Heart right ventricle (tissue), 16 donors: ENCODE data around the gene CHN2. TPM values are rescaled to one million over a fixed set of nuclear protein-coding genes. Genes with fewer than 3 reads are reported as not detected.

Experiments used
- ATAC-seq, 8 donors: fragments of 200-7000 bp; cut with Tn5 transposase; one replicate each; pipeline ENCODE4 v1.9.1; 2020; ENCODE audit warnings: mild to moderate bottlenecking in 8 of 8, moderate library complexity in 8 of 8, moderate number of reproducible peaks in 1 of 8
- DNase-seq, 2 donors: peaks; one replicate each; pipeline ENCODE4 v3.0.0-alpha.2; 2020
- H3K27ac ChIP-seq, 10 donors: fragments of 200-600 bp; sonication (generic) in 2 of 10; one replicate each; pipeline versions ENCODE4 v1.5.0 to v1.8.0; 2020 to 2022; ENCODE audit warnings: mild to moderate bottlenecking in 3 of 10
- H3K27me3 ChIP-seq, 7 donors: fragments of 200-600 bp; one replicate each; pipeline ENCODE4 v1.8.0; 2021 to 2022; ENCODE audit warnings: mild to moderate bottlenecking in 2 of 7
- H3K36me3 ChIP-seq, 9 donors: fragments of 200-600 bp; sonication (generic) in 1 of 9; one replicate each; pipeline versions ENCODE4 v1.5.0 to v1.8.0; 2020 to 2022; ENCODE audit warnings: mild to moderate bottlenecking in 2 of 9
- H3K4me1 ChIP-seq, 9 donors: fragments of 200-600 bp; sonication (generic) in 1 of 9; one replicate each; pipeline versions ENCODE4 v1.5.0 to v1.8.0; 2020 to 2022; ENCODE audit warnings: mild to moderate bottlenecking in 4 of 9
- H3K4me3 ChIP-seq, 10 donors: fragments of 200-600 bp; sonication (generic) in 2 of 10; one replicate each; pipeline versions ENCODE4 v1.5.0 to v1.8.0; 2020 to 2022; ENCODE audit warnings: mild to moderate bottlenecking in 7 of 10, moderate library complexity in 2 of 10
- H3K9me3 ChIP-seq, 11 donors: fragments of 200-600 bp in 10 of 11; sonication (generic) in 2 of 11; one replicate each; pipeline versions ENCODE4 v1.5.0 to v1.8.0; 2013 to 2022; ENCODE audit warnings: mild to moderate bottlenecking in 2 of 11, control low read depth in 1 of 11, moderate library complexity in 1 of 11
- WGBS, 2 donors: extraction: QIAGEN DNeasy Blood & Tissue Kit; methylation state at CpG; one replicate each; pipeline ENCODE4 v1.1.7; 2013; ENCODE audit warnings: inconsistent platforms in 1 of 2; 5-methylcytosine and 5-hydroxymethylcytosine counted together
- intact Hi-C, 10 donors: fragments of 100-400 bp; cut with DNase I; formaldehyde crosslinking; loops; one replicate each; pipeline versions ENCODE4 v1.11.1 to v1.14.2; 2022
- polyA plus RNA-seq, 2 donors: library from polyadenylated mRNA; stranded (reverse); fragments of 200-250 nt; gene quantifications; one replicate each; pipeline ENCODE4 v1.2.3, GENCODE V29; 2013
- total RNA-seq, 10 donors: library from RNA; stranded (reverse); fragmentation: NEBNext Ultra II Directional in 3 of 10; extraction: Animal tissue kit (Norgen Biotek cat#: 25700) in 3 of 10; gene quantifications; one replicate each; pipeline versions ENCODE4 v1.2.1 to v1.2.4, GENCODE V29; 2021 to 2023
- TF ChIP-seq, protein P1 (sequence below), 9 donors: fragments of 200-600 bp; sonication (generic) in 2 of 9; IDR thresholded peaks; one replicate each; pipeline versions ENCODE4 v1.5.0 to v1.8.0; 2021 to 2022; ENCODE audit warnings: antibody characterized with exemption in 9 of 9, mild to moderate bottlenecking in 5 of 9, moderate library complexity in 1 of 9
- donor health status: Arrhythmogenic right ventricular cardiomyopathy.
- donor health status: ischemic (EF 13 %, LVEDD 7.1; RV severe dilation, severe dysfunction).
- donor health status: healthy with polysubstance abuse.
- donor health status: DM: no; HTN: yes; CAD: no.
- donor health status: DM: no; HTN: no; CAD: no.
- donor health status: ischemic (EF 25% LVEDD 6.9; RV normal size, moderate dysfunction).
- donor health status: ischemic (EF 25% LVEDD 5.7; RV mildly dilated, moderate dysfunction).
- donor health status: healthy.
- donor health status: DM: yes; HTN: yes; CAD: no.
- donor health status: Ischemic cardiomyopathy.
- donor health status: ischemic (EF 35%, LVEDD 5.7; RV mildly dilated, moderate dysfunction).
- donor health status: nonischemic (EF 11% LVEDD 7.7; RV severe dilation, severe dysfunction).
- donor health status: DM: yes; HTN: yes; CAD: no.
- donor health status: PGD.
- donor health status: ischemic (EF 29% LVEDD 5.4; RV normal size, mild dysfunction).
- donor health status: nonischemic (EF 23%, LVEDD 6.1; RV moderate dilation, normal function).

CHN2 gene
- total and polyA plus RNA-seq, 12 donors, result 5.9 to 54.9 (median 22.6) TPM

DNA sequence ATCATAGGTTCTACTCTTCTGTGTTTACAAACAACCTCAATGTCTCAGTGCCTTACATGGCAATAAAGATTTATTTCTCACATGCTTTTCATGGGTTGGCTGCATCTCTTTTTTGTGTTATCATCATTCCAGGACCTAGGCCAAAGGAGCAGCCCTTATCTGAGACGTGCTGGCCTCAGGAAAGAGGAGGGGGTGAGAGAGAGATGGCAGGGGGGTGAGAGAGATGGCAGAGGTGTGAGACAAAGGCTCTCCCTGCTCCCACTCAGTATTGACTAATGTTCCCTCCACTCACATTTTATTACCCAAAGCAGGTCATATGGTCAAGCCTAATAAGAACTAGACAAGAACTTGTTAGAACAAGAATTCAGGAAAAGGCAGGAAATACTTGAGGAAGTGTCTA lies 249.0 kb downstream of the CHN2 start:
- Histone ChIP-seq H3K36me3 (no peaks in the 10 kb centered on the region), H3K9me3 (no peaks in the 10 kb centered on the region), H3K4me3 (no peak overlapping the region), H3K27me3 (no peaks in the 10 kb centered on the region), H3K4me1 (peaks cover 0 to 28% (median 3%) of the 10 kb centered on the region in 9 donors), H3K27ac (no peak overlapping the region)
- WGBS, 2 donors, result 35 to 43% methylated on average over 1 of the region's 1 CpG
- no peak for DNase-seq
- TF ChIP-seq, protein P1, sequence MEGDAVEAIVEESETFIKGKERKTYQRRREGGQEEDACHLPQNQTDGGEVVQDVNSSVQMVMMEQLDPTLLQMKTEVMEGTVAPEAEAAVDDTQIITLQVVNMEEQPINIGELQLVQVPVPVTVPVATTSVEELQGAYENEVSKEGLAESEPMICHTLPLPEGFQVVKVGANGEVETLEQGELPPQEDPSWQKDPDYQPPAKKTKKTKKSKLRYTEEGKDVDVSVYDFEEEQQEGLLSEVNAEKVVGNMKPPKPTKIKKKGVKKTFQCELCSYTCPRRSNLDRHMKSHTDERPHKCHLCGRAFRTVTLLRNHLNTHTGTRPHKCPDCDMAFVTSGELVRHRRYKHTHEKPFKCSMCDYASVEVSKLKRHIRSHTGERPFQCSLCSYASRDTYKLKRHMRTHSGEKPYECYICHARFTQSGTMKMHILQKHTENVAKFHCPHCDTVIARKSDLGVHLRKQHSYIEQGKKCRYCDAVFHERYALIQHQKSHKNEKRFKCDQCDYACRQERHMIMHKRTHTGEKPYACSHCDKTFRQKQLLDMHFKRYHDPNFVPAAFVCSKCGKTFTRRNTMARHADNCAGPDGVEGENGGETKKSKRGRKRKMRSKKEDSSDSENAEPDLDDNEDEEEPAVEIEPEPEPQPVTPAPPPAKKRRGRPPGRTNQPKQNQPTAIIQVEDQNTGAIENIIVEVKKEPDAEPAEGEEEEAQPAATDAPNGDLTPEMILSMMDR (IDR thresholded peaks at IDR 0.05), result no peak
- intact Hi-C loops, result no loop called here
- ATAC-seq, result peak in 4 of 8 donors; percentile 40 to 58 (median 46)

- WGBS, 2 donors, result 80 to 88% methylated on average over 3 of the region's 3 CpGs
- Histone ChIP-seq H3K4me1 (peaks cover 0 to 28% (median 3%) of the 10 kb centered on the region in 9 donors), H3K9me3 (no peaks in the 10 kb centered on the region), H3K27me3 (no peaks in the 10 kb centered on the region), H3K4me3 (no peak overlapping the region), H3K27ac (no peak overlapping the region), H3K36me3 (no peaks in the 10 kb centered on the region)
- TF ChIP-seq, protein P1 (IDR thresholded peaks at IDR 0.05), result no peak
- DNase-seq (no peak), ATAC-seq (peak in 2 of 8 donors; percentile 31 to 45)
- intact Hi-C loops, result no loop called here
Measured at GRCh38 chr7:29444267-29444666, 249.7 kb downstream of the CHN2 start.

GRCh38 chr7:29445736-29446135 lies 251.2 kb downstream of the CHN2 start:
- H3K9me3 ChIP-seq, result no peaks in the 10 kb centered on the region
- TF ChIP-seq, protein P1 (IDR thresholded peaks at IDR 0.05), result no peak
- DNase-seq, result no peak
- 81 to 86% methylated on average over 6 of the region's 6 CpGs for WGBS, 2 donors
- H3K27ac ChIP-seq, result no peak overlapping the region
- peaks cover 0 to 28% (median 3%) of the 10 kb centered on the region in 9 donors for H3K4me1 ChIP-seq
- H3K27me3 ChIP-seq, result no peaks in the 10 kb centered on the region
- ATAC-seq, result no peak
- peaks cover 0 to 6% (median 0%) of the 10 kb centered on the region in 9 donors for H3K36me3 ChIP-seq
- H3K4me3 ChIP-seq, result no peak overlapping the region
- intact Hi-C loops, result no loop called here

DNA sequence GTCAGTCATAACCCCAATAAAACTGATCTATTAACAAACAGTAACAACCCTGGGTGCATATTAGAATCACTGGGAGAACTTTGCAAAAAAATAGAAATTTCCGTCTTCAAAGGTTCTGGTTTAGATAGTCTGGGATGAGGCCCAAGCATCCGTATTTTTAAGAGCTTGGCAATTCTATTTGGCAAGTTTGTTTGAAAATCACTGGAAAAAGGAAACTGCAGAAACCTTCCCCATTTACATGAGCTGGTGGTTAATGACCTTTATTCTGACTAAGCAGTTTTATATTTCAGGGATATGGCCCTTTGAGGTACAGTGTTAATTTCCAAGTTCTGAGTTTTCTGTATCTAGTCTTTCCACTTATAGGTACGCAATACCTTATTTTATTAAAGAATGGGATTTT lies 253.3 kb downstream of the CHN2 start:
- no peak overlapping the region for H3K27ac ChIP-seq
- intact Hi-C loops, result no loop called here
- peaks cover 0 to 22% (median 3%) of the 10 kb centered on the region in 9 donors for H3K4me1 ChIP-seq
- H3K27me3 ChIP-seq, result no peaks in the 10 kb centered on the region
- no peaks in the 10 kb centered on the region for H3K9me3 ChIP-seq
- 80 to 81% methylated on average over 3 of the region's 3 CpGs for WGBS, 2 donors
- H3K36me3 ChIP-seq, result peaks cover 0 to 6% (median 0%) of the 10 kb centered on the region in 9 donors
- H3K4me3 ChIP-seq, result no peak overlapping the region
- DNase-seq (no peak), ATAC-seq (no peak)
- TF ChIP-seq, protein P1 (IDR thresholded peaks at IDR 0.05), result no peak
